ENCODE measurements around the gene CCDC9B. TPM values are rescaled to one million over a fixed set of nuclear protein-coding genes. Genes with fewer than 3 reads are reported as not detected.

The CCDC9B gene
- total and polyA plus RNA-seq, 8 donors: 18.3 to 72.3 (median 32.3) TPM

DNA sequence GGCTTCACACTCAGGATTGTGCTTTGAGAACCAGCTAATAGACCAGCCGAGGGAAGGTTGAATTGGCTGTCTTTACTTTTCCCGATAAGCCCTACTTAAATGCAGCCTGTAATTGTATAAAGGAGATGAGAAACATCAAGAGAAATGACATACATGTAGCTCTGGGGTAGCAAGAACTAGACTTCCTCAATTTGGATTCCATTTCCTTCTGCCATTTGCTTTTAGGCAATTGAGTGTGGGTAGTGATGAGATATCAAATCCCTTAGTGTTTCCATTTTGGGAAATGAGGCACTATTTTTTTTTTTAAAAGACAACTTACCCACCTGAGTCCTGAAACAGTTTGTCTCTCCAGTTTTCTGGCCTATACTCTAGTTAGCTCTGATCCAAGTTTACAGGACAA, 15.0 kb downstream of the CCDC9B start:
- Histone ChIP-seq H3K27ac (no peak overlapping the region), H3K4me3 (peak overlapping the region in 1 of 4 donors; percentile 86), H3K27me3 (no peaks in the 10 kb centered on the region), H3K9me3 (no peaks in the 10 kb centered on the region), H3K4me1 (peaks cover 9 to 15% (median 12%) of the 10 kb centered on the region in 3 donors), H3K36me3 (no peaks in the 10 kb centered on the region)
- 95 to 97% methylated on average over 2 of the region's 2 CpGs for WGBS, 2 donors
- intact Hi-C loops (cut with DNase I): no loop called here
- TF ChIP-seq, protein P1, sequence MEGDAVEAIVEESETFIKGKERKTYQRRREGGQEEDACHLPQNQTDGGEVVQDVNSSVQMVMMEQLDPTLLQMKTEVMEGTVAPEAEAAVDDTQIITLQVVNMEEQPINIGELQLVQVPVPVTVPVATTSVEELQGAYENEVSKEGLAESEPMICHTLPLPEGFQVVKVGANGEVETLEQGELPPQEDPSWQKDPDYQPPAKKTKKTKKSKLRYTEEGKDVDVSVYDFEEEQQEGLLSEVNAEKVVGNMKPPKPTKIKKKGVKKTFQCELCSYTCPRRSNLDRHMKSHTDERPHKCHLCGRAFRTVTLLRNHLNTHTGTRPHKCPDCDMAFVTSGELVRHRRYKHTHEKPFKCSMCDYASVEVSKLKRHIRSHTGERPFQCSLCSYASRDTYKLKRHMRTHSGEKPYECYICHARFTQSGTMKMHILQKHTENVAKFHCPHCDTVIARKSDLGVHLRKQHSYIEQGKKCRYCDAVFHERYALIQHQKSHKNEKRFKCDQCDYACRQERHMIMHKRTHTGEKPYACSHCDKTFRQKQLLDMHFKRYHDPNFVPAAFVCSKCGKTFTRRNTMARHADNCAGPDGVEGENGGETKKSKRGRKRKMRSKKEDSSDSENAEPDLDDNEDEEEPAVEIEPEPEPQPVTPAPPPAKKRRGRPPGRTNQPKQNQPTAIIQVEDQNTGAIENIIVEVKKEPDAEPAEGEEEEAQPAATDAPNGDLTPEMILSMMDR (IDR thresholded peaks at IDR 0.05): no peak
- FAIRE-seq (no peak), DNase-seq (no peak), ATAC-seq (no peak)

DNA sequence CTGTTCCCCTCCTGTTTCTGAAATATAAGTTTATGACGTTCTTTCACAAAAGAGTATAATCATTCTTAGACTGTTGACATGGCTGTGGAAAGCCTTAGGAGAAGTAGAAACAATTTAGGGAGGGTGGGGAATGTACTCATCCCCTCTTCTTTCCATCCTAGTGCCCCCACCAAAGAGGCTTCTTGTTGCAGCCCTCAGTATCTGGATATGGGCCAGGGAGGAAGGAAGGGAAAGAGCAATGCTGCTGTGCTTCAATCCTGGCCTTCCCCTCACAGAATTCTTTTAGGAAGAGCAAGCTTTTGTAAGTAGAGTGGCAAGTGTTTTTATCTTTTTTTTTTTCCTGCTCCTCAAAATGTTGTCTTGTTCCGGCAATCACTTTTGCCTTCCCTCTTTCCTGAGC, 15.6 kb downstream of the CCDC9B start:
- ATAC-seq (no peak), FAIRE-seq (no peak), DNase-seq (no peak)
- Histone ChIP-seq H3K27me3 (no peaks in the 10 kb centered on the region), H3K4me3 (peak overlapping the region in 2 of 4 donors; percentile 81 to 86), H3K27ac (no peak overlapping the region), H3K4me1 (peaks cover 9 to 18% (median 12%) of the 10 kb centered on the region in 3 donors), H3K9me3 (no peaks in the 10 kb centered on the region), H3K36me3 (no peaks in the 10 kb centered on the region)
- intact Hi-C loops (cut with DNase I): no loop called here
- 66% methylated on average over 2 of the region's 2 CpGs for WGBS, 2 donors
- TF ChIP-seq, protein P1 (IDR thresholded peaks at IDR 0.05): no peak

DNA sequence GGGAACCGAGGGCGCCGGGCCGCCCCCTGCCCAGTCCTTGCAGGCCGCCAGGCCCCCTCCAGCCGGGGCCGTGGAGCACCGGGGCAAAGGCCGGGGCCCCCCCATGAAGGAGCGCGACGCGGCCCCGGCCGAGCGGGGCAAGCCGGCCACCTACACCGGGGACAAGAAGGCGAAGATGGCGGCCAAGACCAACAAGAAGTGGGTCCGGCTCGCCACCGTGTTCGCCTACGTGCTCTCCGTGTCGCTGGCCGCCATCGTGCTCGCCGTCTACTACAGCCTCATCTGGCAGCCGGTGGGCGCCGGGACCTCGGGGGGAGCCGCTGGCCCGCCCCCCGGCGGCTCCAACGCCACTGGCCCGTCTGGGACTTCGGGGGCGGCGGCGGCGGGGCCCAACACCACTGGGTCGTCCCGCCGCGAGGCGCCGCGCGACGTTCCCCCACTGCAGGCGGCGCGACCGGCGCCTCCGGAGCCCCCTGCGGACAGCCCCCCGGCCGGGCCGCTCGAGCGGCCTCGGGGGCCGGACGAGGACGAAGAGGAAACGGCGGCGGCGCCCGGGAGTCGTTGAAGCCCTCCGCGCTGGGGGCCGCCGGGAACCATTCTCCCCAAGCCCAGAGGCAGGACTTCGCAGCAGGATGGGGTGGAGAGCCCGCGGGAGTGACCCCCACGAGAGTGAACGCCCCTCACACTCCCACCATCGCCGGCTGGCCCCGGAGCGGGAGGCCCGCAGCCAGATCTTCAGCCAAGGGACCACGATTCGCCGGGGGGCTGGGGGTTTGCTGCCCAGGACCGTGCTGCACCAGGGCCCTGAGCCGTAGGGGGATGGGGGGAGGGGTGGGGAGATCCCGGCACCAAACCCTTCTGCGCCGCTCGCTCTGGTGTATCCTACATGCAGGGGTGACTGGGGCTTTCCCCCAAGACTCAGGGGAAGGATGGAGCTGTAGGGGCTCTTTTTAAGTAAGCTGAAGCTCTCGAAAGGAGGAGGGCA, 16.5 kb downstream of the CCDC9B start:
- H3K27ac ChIP-seq: peak overlapping the region in 2 of 4 donors; percentile 57 to 64
- DNase-seq (peak in 4 of 6 donors; percentile 45 to 82 (median 68)), FAIRE-seq (no peak), ATAC-seq (peak in 1 of 4 donors; percentile 3)
- H3K4me1 ChIP-seq: peaks cover 9 to 18% (median 12%) of the 10 kb centered on the region in 3 donors
- H3K9me3 ChIP-seq: no peaks in the 10 kb centered on the region
- TF ChIP-seq, protein P1 (IDR thresholded peaks at IDR 0.05): no peak
- H3K36me3 ChIP-seq: no peaks in the 10 kb centered on the region
- H3K4me3 ChIP-seq: peak overlapping the region; percentile 49 to 86 (median 80)
- 0 to 1% methylated on average over 59 to 101 of the region's 101 CpGs for WGBS, 2 donors
- intact Hi-C loops (cut with DNase I): no loop called here
- H3K27me3 ChIP-seq: no peaks in the 10 kb centered on the region

DNA sequence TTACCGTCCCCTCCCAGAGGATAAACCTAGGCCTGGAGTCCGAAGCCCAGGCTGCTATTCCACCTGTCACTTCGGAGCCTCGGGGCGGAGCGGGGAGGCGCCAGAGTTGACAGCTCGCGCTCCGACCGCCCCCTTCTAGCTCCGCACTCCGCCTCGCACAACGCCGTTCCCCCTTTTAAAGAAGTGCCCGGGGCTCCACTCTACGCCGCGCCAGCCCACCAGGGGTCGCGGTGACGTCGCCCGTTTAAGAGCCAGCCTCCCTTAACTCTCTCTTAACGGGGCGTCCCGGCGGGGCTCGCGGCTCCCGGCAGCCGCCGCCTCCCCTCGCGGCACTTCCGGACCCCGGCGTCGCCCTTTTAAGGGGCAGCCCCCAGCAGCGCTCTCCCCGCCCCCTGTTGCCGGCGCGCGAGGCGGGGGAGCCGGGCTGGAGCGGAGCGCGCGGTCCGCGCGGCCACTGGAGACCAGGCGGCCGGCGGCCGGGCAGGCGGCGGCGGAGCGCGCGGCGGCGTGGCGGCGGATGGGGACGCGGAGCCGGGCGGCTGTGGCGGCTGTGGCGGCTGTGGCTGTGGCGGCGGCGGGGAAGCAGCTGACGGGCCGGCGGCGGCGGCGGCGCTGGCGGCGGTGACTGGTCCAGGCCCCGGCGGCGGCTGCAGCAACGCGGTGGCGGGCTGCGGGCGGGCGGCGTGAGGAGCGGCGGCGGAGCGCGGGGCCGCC, 17.3 kb downstream of the CCDC9B start, which contains the start of gene INAFM2:
INAFM2 (plus strand) TSS at position 454 of the 714 bp plus-strand sequence. CDS start 364 bp downstream, outside the sequence.
- Histone ChIP-seq H3K27ac (peak within 1 kb of the TSS in 3 of 4 donors; percentile 55 to 74 (median 64)), H3K27me3 (no peaks in the 10 kb centered on the region), H3K9me3 (no peaks in the 10 kb centered on the region), H3K4me3 (peak within 1 kb of the TSS; percentile 49 to 86 (median 80)), H3K36me3 (no peaks in the 10 kb centered on the region), H3K4me1 (peaks cover 9 to 18% (median 12%) of the 10 kb centered on the region in 3 donors)
- FAIRE-seq (no peak), DNase-seq (peak; percentile 87 to 96 (median 92)), ATAC-seq (peak; percentile 90 to 95 (median 90))
- TF ChIP-seq, protein P1 (IDR thresholded peaks at IDR 0.05): peak; percentile 39 to 50 (median 46)
- WGBS, 2 donors: 0 to 1% methylated on average over 43 to 103 of the region's 103 CpGs
- intact Hi-C loops (cut with DNase I): no loop called here

Measured in pancreas (tissue), 10 donors.